GM10266 (cell line): ENCODE results near the gene MED12L.

Source experiments
- DNase-seq: peaks from one replicate; pipeline ENCODE4 v3.0.0; 2012; ENCODE audit errors: extremely low spot score
- CTCF ChIP-seq: IDR thresholded peaks from 2 replicates; pipeline ENCODE4 v1.5.1; 2012; ENCODE audit warnings: mild to moderate bottlenecking, low read depth; ENCODE audit not compliant: control insufficient read depth, insufficient read depth; ENCODE audit errors: missing control alignments

Gene MED12L

GRCh38 chr3:151216641-151217607, 131.5 kb downstream of the MED12L start:
- DNase-seq, result no peak

GRCh38 chr3:151218136-151218535, 132.7 kb downstream of the MED12L start:
- no peak for TF ChIP-seq CTCF
- DNase-seq, result no peak

More at GRCh38 chr3:151216641-151217607, 131.5 kb downstream of the MED12L start:
- no peak for TF ChIP-seq CTCF

- DNase-seq, result no peak
Observed at GRCh38 chr3:151219056-151219455, 133.6 kb downstream of the MED12L start.

GRCh38 chr3:151224268-151224866, 138.9 kb downstream of the MED12L start:
- TF ChIP-seq CTCF, result no peak
- no peak for DNase-seq

More at GRCh38 chr3:151219056-151219455, 133.6 kb downstream of the MED12L start:
- TF ChIP-seq CTCF, result no peak

GRCh38 chr3:151225040-151225975, 139.8 kb downstream of the MED12L start:
- TF ChIP-seq CTCF, result no peak
- no peak for DNase-seq

- DNase-seq, result no peak
- TF ChIP-seq CTCF, result no peak
Observed at GRCh38 chr3:151226088-151226563, 140.7 kb downstream of the MED12L start.
